GM21786 (cell line): ENCODE data around the gene C2CD4D.

Experiments used
- ATAC-seq: cut with Tn5 transposase; IDR thresholded peaks from one replicate; pipeline ENCODE4 v1.9.1; 2021; ENCODE audit not compliant: unreplicated experiment

The C2CD4D gene

DNA sequence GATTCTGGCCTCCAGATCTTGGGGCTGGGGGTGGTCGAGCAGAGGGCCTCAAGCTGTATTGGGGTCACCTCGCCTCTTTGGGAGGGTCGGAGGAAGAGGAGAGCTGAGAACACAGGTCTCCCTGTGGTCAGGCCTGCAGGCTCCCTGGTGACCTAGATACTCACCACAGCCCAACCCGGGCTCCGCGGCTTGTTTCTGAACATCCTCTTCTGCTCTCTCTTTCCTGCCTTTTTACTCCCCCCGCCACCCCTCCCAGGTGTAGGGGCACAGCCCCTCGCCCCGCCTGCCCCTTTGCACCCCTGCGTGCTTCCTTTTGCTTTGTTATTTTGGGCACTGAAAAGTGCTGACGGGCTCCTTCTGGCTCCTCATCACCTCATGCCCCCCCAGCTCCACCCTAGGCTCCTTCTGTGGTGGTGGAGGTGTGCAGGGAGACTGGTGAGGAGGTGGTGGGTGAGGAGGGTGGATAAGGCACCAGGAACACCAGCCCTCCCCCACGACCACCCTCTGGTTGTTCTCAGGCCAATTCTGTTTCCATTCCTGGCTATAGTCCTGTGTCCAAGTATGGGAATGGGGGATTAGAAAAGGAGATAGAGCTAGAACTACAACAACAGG lies 23.8 kb downstream of the C2CD4D start:
- ATAC-seq: no peak

DNA sequence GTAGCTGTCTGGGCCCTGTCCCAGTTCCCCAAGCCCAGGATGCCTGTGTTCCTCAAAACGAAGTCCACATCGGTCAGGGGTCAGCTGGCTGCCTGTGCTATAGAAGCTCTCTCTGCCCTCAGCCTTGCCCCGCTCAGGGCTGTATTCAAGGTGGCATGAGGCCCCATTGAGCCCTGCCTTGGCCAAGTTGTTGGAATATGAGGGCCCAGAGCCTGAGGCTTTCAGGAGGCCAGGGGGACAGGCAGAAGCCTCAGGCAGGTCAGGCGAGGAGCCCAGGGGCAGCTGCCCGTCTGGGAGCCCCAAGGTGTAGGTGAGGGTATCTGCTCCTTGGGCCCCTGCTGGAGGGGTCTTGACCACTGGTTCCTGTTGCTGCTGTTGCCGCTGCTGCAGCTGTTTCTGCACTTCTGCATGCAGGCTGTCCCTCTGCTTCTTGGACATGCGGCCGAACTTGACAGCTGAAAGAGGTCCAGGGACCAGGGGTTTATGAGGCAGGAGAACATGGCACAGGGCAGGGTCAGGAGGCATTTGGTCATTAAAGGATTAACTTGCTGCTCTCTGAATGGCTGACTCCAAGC lies 24.6 kb downstream of the C2CD4D start:
- no peak for ATAC-seq

DNA sequence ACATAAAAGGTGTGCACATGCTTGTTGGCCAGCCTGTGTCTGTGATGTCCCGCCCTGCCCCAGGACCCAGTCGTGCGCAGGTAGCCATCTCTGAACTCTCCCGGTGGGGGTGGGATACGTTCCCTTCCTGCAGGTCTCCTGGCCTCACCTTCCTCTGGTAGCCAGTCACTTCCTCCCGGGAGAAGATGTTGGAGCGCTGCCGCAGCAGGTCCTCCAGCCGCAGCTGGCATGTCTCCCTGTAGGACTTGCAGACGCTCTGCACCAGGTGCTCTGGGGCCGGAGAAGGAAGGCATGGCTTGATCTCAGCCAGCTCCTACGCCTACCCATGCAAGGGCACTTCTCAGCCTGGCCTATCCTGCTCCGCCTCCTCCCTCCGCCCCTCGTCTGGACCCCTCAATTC lies 25.2 kb downstream of the C2CD4D start:
- ATAC-seq: no peak

DNA sequence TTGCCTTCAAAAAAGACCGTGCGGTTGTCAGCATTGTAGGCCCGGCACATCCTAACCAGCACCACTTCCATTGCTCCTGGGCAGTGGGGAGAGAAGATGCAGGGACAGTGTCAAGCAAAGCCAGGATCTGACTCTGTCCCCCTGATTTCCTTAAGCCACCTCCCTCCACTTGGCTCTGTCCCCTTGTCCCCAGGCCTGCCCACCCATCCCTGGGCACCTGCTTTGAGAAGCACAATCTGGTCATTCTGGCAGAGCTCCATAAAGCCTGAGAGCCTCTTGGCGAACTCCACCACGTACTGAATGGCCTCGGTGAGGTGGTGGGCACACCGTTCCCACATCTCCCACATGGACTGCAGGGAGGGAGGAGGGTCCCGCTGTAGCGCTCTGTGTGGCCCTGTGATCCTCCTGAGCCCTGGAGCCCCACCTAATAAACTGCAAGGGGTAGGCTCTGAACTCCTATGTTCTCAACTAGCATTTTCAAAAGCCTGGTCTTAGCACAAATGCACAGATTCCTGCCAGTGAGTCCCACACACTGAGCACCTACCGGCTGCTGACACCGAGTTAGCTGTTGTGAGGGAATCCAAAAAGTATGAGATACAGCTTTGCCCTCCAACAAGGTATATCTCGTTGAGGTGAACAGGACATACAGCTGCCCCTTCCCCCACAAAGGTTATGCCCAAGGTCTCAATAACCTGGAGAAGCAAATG lies 26.2 kb downstream of the C2CD4D start:
- ATAC-seq: no peak

DNA sequence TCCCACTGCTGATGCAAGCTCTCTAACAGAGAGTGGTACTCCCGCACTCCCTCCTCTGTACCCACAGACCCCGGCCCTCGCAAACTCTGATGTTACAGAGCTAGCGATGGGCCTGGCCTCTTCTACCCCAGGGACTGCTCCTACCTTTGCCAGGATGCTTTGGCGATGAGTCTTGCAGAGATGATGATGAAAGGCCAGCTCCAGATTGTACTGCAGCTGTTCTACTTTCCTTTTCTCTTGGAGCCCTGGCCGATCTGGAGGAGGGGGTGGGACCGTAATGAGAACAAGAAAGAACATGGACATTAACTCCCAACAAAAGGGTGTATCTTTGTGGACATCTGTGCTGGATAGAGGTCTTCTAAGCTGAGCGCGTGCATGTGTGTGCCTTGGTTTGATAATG lies 28.4 kb downstream of the C2CD4D start:
- ATAC-seq: no peak

DNA sequence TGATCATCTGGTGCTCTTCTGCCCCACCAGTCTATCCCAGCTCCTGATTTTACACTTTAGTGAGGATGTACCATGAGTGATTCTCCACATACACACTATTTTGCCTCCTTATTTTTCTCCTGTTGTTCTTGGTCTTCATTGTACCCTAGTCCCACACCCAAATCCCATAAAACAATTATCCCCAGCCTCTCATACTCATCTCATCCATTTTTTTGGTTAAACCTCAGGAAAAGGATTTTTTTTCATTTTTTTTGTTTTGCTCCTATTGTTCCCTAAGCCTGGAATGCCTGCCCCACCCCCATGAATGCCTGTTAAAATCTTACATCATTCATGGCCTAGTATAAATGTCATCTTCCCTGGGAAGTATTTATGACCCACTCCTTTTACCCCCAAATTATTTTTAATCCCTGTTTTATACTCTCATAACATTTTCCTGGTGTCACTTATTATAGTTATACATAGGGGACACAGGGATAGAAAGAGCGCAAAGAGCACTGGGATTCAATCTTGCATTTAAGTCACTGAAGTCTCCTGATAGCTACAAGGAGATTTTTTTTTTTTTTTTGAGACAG lies 29.5 kb downstream of the C2CD4D start:
- ATAC-seq: no peak

DNA sequence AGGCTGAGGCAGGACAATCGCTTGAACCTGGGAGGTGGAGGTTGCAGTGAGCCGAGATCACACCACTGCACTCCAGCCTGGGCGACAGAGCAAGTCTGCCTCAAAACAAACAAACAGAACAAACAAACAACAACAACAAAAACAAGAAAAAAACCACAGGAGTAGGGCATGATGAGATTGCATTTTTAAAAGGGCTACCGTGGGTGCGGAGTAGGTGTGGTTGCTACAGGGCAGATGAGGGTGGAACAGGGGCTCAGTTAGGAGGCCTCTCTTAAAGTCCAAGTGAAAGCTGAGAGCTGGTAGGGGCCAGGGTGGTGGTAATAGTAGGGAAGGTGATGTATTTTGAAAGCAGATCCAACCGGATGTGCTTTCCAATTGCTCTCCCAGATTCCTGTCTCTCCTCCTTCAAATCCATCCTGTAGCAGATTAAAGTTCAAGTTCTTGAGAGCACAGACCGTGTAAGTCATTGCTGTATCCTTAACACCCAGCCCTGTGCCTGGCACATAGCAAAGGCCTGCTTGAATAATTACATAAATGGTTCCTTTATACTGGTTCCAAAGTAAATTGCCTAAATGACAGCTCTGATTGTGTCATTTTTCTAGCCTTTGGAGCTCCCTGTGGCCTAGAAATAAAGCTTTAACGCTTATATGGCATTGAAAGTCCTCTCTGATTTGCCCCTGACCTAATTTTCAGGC lies 30.2 kb downstream of the C2CD4D start:
- ATAC-seq: no peak

DNA sequence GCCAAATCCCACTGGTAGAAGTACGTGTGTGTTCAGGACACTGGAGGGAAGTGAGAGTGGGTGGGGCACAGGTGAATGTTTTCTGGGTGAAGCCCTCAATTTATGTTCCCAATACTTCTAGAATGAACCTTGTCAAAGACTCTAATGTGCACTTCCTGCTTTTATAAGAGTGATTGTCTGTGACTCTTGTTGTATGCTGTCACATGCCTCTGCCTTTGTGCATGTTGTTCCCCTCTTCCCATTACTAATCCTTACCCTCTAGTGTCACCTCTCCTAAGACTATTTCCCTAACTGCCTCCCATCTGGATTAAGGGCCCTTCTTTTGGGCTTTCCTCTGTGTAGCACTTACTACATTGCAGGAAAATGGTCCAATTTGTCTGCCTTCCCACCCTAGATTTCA lies 31.9 kb downstream of the C2CD4D start:
- ATAC-seq: no peak

DNA sequence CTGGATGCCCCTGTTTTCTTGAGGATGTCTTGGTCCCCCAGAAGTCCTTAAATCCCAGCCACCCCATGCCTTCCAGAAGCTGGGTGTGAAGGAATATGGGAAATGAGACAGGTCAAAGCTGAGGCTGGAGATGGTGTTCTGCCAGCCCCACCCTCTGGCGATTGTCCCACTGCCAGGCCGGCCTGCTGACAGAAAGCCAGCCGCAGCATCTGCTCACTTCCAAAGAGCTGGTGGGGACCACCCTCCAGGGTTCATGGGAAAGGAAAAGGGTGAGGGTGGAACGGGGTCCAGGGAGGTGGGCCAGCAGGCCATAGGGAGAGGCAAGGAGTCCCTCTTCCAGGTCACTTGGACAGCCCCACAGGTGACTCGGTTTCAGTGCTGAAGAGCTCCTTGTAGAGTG lies 32.5 kb downstream of the C2CD4D start:
- no peak for ATAC-seq

DNA sequence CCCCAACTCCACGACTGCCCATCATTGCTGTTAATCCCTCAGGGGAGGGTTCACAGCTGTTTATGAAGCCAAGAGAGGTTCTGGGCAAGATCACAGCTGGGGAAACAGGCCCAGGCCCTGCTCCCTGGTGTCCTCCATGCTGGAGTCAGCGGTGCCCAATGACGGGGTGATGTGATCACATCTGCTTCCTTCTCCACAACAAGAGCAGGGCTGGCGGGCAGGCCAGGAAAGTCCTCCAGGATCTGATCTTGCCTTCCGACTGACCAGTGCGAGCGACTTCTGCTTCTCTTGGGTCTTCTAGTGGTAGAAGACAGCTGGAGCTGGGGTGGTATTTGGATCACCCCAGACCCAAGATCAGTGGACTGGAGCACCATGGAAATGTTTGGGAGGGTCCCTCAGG lies 33.5 kb downstream of the C2CD4D start:
- no peak for ATAC-seq

DNA sequence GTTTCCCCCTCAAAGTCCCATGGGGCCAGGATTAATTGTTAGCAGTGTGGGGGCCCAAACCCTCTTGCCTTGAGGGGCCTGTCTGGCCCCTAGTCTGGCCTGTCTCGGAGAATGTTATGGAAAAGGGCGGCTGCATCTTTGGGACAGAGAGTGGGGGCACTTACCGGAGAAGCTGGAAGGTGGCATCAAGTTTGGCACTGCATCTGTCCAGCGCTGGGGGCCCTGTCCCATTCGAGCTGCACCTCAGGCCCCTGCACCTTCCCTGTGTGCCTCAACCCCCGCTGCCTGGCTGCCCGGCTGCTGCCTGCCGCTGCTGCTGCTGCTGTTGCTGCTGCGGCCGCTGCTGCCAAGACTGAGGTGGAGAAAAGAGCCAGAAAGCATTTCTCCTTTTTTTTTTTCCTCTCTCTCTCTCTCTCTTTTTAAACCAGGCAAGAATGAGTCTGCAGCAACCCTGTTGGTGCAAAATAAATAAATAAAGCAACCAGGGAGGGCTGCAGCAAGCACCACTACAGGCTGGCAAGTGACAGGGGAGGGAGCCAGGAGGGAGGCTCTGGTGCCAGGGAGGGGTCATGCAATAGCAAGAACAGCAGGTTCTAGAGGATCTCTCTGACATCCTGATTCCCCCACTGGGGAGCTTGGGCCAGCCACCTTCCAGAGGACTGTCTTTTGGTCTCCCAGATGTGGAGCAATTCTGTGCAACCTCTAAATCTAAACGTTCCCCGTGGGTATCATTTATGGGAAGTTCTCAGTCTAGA lies 34.4 kb downstream of the C2CD4D start, which contains the start of gene LINGO4:
Gene LINGO4 (minus strand): TSS at position 354 of the 755 bp plus-strand sequence. CDS start 2,715 bp downstream, outside the sequence.
- no peak for ATAC-seq

DNA sequence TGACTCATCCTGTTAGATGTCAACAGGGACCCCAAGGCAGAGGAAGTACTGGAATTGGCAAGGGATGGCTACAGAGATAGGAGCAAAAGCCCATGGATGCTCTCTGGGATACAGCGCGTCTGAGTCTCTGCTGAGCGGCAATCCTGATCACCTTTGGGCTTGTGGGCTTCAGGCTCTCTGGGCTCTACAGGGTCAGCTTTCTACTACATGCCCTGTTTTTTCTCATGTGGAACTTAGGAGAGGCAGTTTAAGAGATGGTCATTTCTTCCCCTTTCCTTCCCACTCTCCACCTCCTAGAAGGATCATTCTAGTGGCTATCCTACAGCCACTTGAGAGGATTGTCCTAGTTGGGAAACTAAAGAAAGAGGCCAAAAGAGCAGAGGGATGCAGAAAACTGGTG lies 35.7 kb downstream of the C2CD4D start:
- ATAC-seq: no peak

DNA sequence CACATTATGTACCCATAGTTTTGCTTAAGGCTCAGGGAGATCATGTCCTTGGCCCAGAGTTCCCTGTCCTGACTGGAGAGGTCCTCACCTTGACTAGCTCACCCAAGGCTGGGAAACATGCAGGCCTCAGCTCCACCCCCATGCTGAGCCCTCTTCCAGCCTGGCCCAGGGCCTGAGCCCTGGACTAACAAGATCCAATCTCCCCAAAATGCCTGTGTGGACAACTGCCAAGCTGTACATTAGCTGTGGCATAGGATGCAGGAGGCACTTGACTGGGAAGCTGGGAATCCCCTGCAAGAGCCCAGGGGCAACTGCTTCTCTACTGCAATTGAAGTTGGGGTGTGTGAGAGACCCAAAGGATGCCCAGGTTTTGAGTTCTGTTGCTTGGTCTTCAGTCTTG lies 36.5 kb downstream of the C2CD4D start:
- no peak for ATAC-seq

DNA sequence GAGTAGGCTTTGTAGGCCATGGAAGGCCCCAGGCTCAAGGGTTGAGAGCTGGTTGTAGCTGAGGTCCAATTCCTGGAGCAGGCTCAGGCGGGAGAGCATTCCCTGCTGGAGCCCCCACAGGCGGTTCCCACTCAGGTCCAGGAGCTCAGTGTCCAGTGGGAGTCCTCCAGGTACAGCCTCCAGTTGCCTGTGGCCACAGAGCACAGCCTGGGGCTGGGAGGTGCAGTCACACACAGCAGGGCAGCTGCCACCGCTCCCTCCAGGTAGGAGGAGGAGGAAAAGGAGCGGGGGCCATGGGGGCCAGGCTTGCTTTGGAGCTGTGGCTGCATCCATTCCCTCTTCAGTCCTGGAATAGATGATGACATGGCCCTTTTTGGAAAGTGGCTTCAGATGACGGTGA lies 37.2 kb downstream of the C2CD4D start:
- no peak for ATAC-seq

DNA sequence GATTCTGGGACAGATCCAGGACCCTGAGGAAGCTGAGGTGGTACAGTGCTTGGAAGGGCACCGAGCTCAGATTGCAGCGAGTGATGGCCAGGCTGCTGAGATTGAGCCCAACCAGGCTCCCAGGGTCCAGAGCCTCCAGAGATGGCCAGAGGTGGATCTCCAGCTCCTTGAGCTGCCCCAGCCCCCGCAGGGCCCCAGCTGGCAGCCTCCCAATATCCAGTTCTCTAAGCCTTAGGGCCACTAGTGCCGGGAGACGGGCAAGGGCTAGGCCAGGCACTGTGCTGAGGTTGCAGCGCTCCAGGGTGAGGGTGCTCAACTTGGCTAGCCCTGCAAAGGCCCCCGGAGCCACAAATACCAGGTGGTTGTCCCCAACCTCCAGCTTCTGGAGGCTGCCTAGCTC lies 37.8 kb downstream of the C2CD4D start:
- ATAC-seq: no peak

DNA sequence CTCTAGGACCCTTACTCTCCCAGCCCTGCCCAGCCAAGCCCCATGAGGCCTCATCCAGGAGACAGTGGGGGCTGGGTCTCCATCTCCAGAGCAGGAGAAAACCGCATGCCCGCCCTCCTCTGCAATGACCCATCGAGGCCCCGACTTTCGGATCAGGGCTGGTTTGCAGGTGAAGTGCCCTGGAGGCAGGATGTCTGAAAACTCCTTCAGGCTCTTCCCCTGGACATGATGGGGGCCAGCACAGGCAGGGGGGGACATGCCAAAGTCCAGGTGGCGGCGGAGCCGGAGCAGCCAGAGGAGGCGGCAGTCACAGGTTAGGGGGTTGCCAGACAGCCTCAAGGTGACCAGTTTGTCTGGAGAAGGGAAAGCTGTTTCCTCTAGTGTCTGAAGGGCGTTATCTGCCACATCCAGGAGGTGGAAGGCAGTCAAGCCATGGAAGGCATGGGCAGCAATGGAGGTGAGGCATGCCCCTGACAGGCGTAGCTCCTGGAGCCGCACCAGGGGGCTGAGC lies 38.3 kb downstream of the C2CD4D start:
- ATAC-seq: no peak

DNA sequence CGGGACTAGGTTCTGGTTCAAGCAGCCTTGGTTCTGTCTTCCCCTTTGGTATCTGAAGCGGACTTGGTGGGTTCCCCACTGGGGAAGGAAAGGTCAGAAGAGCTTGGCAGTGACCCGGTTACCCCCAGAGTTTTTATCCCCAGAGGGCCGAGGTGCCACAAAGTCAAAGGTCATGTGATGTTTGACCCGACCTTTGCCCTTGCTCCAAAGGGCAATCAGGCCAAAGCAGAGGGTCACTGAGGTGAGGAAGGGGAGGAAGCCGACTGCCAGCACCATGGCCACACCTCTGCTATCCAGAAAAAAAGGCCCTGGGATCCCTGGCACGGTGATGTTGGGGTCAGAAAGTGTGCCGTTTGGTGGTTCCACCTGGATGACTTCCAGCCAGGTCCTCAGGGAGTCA lies 38.8 kb downstream of the C2CD4D start:
- ATAC-seq: no peak

DNA sequence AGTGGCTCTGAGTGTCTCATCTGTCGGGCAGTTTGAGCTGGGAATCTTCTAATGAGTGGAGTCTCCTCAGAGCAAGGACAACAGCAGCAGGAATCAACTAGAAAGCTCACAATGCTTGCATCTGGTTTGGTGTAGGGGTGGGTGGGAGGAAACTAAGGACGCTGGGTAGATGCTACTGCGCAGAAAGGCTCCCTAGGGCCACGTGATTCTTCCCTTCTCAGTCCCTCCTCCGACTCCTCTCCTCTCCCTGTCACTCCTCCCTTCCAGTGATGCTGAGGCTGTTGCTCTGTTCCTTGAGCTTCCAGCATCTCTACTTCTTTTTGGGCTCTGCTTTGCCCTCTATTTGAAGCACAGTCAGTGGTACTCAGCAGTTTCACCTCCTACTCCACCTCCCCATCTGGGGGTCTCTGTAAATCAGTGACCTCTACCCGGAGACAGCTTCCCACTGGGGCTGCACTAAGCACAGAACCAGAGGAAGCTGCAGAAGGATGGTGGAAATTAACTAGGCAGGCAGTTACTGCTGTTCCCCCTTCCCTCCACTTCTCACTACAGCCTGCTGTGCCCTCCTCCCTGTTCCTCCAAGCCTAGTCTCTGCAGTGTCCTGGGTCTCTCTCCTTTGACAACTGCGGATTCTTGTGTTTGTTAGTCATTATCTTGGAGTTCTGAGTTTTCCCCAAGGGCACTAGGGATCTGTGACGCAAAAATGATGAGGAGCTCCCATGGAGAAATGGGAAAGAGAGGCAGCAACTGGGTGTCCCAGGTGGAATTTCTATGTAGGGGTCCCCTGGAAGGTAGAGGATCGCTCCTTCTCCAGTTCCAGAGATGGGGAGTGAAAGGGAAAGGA lies 40.2 kb downstream of the C2CD4D start:
- no peak for ATAC-seq

DNA sequence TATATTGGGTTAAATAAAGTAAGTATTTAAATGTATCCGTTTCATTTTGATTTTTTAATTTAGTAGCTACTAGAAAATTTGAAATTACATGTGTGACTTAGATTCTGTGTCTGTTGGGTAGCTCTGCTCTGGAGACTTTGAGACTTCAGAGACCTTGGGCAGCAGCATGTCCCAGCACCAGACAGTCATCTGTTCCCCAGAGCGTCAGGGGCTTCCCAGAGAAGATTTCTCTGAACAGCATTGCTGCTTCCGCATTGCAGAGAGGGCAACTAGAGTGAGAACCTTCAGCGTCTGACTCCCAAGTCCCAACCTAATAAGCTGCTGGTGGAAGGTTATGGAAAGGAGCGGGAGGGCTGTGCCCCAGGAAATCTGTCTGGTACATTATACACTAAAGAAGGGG lies 41.0 kb downstream of the C2CD4D start:
- no peak for ATAC-seq
